Stimulated activated CD8-positive, alpha-beta memory T cell treated with anti-CD3 and anti-CD28 coated beads, Interleukin-7, amount 100 ng/mL, for 48 hours (primary cell): ENCODE measurements around the gene USP32.
"Not testable (repeated sequence)": the region's sequence is repeated elsewhere in the genome, so short reads cannot be mapped to it uniquely, and the experiment has no call there.

Source experiments
- DNase-seq, 2 donors: peaks; one replicate each; pipeline ENCODE4 v3.0.0-alpha.2; 2020; ENCODE audit warnings: low read depth in 1 of 2; ENCODE audit errors: extremely low read depth in 1 of 2

USP32 gene

DNA sequence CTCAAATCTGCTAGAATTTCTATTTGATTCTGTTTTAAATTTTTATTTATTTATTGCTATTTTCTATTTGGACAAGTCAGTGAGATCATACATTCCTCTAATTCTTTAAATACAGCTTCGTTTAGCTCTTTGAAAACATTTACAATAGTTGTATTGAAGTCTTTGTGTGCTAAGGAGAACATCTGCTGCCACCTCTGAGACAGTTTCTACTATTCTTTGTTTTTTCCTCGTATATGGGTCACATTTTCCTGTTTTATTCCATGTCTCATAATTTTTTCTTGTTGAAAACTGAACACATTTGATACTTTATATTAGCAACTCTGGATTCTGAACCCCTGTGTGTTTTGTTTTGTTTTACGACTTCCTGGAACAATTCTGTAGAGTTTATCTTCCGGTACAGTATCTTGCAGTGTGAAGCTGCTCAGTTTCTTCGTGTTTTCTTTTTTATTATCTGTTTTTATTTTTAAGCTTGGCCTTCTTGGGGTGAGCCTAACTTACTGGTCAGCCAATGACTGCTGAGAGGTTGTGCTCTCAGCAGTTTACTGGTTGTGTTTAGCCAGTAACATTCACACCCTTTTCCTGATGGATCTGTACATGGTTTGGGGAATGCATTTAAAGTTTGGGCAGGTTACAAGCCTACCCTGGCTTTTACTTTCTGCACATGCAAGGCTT lies 143.2 kb downstream of the USP32 start:
- DNase-seq, result no peak

DNA sequence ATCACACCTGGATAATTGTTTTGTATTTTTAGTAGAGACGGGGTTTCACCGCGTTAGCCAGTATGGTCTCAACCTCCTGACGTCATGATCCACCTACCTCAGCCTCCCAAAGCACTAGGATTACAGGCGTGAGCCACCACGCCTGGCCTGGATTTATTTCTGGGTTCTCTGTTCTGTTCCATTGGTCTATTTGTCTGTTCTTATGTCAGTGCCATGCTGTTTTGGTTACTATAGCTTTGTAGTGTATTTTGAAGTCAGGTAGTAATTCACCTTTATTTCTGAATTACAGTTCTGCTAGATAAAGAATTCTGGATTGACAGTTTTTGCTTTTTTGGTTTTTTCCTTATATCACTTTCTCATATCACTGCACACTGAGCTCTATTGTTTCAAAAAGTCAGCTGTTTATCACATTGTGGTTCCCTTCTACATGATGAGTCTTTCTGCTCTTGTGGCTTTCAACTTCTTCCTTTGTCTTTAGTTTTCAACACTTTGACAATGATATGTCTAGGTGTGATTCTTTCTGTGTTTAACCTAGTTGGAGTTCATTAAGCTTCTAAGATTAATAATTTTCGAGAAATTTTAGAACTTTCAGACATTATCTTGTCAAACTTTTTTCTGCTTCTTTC lies 144.0 kb downstream of the USP32 start:
- DNase-seq, result no peak

DNA sequence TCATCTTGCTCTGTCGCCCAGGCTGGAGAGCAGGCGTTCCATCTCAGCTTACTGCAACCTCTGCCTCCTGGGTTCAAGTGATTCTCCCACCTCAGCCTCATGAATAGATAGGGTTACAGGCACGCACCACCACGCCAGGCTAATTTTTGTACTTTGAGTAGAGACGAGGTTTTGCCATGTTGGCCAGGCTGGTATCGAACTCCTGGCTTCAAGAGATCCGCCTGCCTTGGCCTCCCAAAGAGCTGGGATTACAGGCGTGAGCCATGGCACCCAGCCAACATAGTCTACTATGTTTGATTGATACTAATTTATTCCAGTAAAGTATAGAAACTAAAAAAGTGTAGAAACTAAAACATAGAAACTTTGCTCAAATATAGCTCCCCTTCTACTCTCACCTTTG lies 147.3 kb downstream of the USP32 start:
- DNase-seq, result no peak

GRCh38 chr17:60240290-60240689 lies 151.6 kb downstream of the USP32 start:
- DNase-seq, result no peak

GRCh38 chr17:60231691-60232090 lies 160.2 kb downstream of the USP32 start:
- no peak for DNase-seq

- no peak for DNase-seq
Measured at GRCh38 chr17:60231234-60231633, 160.7 kb downstream of the USP32 start.

- DNase-seq, result no peak
Measured at GRCh38 chr17:60230358-60230757, 161.6 kb downstream of the USP32 start.

DNA sequence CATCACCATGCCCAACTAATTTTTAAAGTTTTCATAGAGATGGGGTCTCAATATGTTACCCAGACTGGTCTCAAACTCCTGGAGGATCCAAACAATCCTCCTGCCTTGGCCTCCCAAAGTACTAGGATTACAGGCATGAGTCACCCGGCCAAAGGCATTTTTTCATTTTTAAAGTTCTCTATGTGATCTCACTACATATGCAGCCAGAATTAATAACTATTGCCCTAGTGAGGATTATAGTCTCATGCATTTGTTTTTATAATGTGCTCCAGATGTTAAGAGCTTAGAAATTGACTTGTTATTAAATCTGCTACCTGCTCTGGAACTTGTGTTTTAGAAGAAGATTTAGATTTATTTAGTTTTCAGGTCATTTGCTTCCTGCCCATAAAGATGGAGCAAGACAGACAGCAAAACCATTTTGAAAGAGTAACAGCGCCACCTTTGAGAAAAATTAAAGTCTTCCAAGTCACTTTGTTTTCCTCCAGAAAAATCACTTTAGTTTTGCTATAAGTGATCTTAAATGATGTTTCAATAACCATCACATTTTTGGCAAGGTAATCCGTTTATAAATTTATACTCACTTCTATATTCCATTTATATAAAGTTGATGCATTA lies 162.6 kb downstream of the USP32 start:
- DNase-seq, result no peak

GRCh38 chr17:60227276-60227675 lies 164.7 kb downstream of the USP32 start:
- not testable (repeated sequence) for DNase-seq

GRCh38 chr17:60224064-60224463 lies 167.9 kb downstream of the USP32 start:
- DNase-seq, result no peak

- DNase-seq, result no peak
Measured at GRCh38 chr17:60223456-60223855, 168.5 kb downstream of the USP32 start.

GRCh38 chr17:60218774-60219173 lies 173.2 kb downstream of the USP32 start:
- DNase-seq, result not testable (repeated sequence)

GRCh38 chr17:60215895-60216294 lies 176.0 kb downstream of the USP32 start:
- DNase-seq, result not testable (repeated sequence)

DNA sequence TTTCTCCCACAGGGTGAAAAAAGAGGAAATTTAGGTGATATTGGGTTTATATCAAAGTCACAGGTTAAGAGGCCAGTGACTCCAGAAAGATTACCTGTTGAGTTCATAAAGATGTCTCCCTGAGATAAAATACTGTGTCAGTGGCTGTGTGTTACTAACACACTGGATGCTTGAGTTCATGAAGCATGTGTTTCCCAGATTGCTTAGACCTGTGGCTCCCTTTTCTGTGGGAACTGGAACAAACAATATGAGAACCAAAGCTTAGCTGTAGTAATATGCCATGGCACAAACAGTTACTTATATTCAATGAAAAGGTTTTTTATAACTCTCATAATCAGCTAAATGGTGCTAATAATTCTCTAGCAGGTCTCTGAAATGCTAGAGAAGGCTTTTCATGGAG lies 180.7 kb downstream of the USP32 start:
- DNase-seq, result not testable (repeated sequence)

DNA sequence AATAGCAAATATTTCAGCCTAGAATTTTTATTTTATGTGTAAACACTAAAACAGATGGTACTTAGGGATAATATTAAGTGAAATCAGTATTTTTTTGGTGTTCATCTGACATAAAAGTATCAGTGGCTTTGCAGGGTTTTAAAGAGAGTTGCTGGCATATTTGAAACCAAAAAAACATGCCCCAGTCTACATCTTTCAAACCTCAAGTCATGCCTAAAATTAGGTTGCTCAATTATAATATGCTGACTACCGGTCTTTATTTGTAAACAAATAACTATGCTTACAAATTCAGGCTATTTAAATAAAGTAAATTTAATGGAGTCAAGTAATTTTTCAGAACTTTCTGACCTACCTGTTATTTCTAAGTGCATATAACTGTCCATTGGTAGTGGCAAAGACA lies 183.6 kb downstream of the USP32 start:
- DNase-seq, result not testable (repeated sequence)

GRCh38 chr17:60205782-60206181 lies 186.2 kb downstream of the USP32 start:
- not testable (repeated sequence) for DNase-seq

DNA sequence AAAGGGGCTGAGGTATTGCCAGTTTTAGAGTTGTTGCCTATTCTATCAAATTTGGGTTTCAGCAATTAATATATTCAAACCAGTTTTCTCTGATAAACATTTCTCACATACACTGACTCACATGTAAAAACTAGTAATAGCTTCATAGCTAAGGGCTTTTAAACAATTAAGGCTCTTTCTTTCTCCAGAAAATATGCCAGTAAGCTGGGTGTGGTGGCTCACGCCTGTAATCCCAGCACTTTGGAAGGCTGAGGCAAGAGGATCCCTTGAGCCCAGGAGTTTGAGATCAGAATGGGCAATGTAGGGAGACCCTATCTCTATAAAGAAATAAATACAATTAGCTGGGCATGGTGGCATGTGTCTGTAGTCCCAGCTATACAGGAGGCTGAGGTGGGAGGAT lies 193.3 kb downstream of the USP32 start:
- not testable (repeated sequence) for DNase-seq

DNA sequence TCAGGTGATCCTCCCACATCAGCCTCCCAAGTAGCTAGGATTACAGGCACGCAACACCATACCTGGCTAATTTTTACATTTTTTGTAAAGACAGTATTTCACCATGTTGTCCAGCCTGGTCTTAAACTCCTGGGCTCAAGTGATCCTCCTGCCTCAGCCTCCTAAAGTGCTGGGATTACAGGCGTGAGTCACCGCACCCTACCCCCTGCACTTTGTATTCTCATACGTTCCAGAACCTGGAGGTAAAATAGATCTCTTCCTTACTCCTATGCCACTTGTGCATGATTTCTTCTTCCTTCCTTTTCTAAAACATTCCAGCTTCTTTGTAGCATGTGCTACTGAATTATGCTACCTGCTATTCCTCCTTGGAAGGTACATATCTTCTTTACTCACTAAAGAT lies 197.8 kb downstream of the USP32 start:
- DNase-seq, result not testable (repeated sequence)

GRCh38 chr17:60193482-60193881 lies 198.5 kb downstream of the USP32 start:
- no peak for DNase-seq

- not testable (repeated sequence) for DNase-seq
Measured at GRCh38 chr17:60193032-60193431, 198.9 kb downstream of the USP32 start.

DNA sequence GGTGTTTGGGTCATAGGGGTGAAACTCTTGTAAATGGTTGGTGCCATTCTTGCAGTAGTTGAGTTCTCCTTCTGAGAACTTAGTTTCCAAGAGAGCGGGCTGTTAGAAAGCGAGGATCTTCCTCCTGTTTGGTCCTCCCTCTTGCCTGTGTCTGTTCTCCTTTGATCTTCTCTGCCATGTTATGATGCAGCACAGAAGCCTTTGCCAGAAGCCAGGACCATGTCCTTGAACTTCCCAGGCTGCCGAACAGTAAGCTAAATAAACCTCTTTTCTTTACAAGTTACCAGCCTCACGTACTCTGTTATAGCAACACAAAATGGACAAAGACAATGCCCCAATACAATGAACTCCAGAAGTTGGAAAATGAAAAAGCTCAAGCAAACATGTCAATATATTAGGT lies 201.9 kb downstream of the USP32 start:
- not testable (repeated sequence) for DNase-seq

DNA sequence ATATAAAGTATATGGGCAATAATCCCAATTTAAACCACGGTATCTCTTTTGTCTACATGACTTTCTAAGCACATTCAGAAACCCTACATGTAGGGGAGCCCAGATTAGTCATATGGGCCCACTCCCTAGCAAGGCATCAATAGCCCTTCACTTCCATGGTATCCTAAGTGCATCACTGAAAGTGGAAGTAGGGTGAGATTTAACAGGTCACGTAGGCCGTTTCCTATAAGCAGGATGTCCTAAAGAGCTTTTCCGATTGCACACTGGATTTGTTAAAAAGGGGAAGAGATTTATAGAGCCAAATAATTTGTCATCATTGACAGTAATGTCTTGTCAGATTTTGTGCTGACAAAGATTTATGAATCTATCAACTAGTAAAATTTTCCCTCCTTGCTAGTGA lies 203.2 kb downstream of the USP32 start:
- DNase-seq, result no peak
